GM12872 (cell line): ENCODE data around the gene MAP1B.

ENCODE experiments used
- CTCF ChIP-seq: IDR thresholded peaks from 3 replicates; pipeline ENCODE4 v1.5.1; 2011; ENCODE audit warnings: low read depth, mild to moderate bottlenecking, low read length, moderate library complexity; ENCODE audit not compliant: insufficient read depth

MAP1B gene

GRCh38 chr5:72101828-72102227 is 5.4 kb upstream of the MAP1B start:
- no peak for TF ChIP-seq CTCF

GRCh38 chr5:72106817-72107130 is 501 bp upstream of the MAP1B start:
- no peak for TF ChIP-seq CTCF

- TF ChIP-seq CTCF: no peak
Measured at GRCh38 chr5:72107901-72108201, 576 bp downstream of the MAP1B start.

- no peak for TF ChIP-seq CTCF
Measured at GRCh38 chr5:72108202-72109061, 1.2 kb downstream of the MAP1B start.

- TF ChIP-seq CTCF: no peak
Measured at GRCh38 chr5:72109062-72109411, 1.8 kb downstream of the MAP1B start.

- TF ChIP-seq CTCF: no peak
Measured at GRCh38 chr5:72109625-72110024, 2.4 kb downstream of the MAP1B start.

- no peak for TF ChIP-seq CTCF
Measured at GRCh38 chr5:72110394-72111013, 3.2 kb downstream of the MAP1B start.
